GM23248 (cell line): ENCODE results near the gene OLIG2. TPM values are rescaled to one million over a fixed set of nuclear protein-coding genes. Genes with fewer than 3 reads are reported as not detected.

Source experiments
- DNase-seq: peaks from one replicate; pipeline ENCODE4 v3.0.0-alpha.2; 2015
- H2AFZ ChIP-seq: fragments of 200-600 bp; sonication (generic); 2 replicates; pipeline ENCODE4 v1.6.1; 2016; ENCODE audit warnings: antibody characterized with exemption
- H3F3A ChIP-seq: fragments of 200-600 bp; sonication (generic); 2 replicates; pipeline ENCODE4 v1.6.1; 2016; ENCODE audit warnings: mild to moderate bottlenecking, antibody characterized with exemption, mixed run types; ENCODE audit not compliant: insufficient read depth
- H3K27ac ChIP-seq: fragments of 200-600 bp; sonication (generic); 2 replicates; pipeline ENCODE4 v1.5.1; 2016; ENCODE audit warnings: mild to moderate bottlenecking
- H3K27me3 ChIP-seq: fragments of 200-600 bp; sonication (generic); replicated peaks from 2 replicates; pipeline ENCODE4 v1.6.1; 2016; ENCODE audit warnings: mild to moderate bottlenecking; ENCODE audit not compliant: insufficient read depth
- H3K36me3 ChIP-seq: fragments of 200-600 bp; sonication (generic); 2 replicates; pipeline ENCODE4 v1.6.1; 2016; ENCODE audit warnings: low read depth, mild to moderate bottlenecking
- H3K4me1 ChIP-seq: fragments of 200-600 bp; sonication (generic); 2 replicates; pipeline ENCODE4 v1.6.1; 2016; ENCODE audit warnings: mild to moderate bottlenecking; ENCODE audit not compliant: insufficient read depth
- H3K4me2 ChIP-seq: fragments of 200-600 bp; sonication (generic); one replicate; pipeline ENCODE4 v1.6.1; 2016; ENCODE audit warnings: mild to moderate bottlenecking; ENCODE audit not compliant: unreplicated experiment
- H3K4me3 ChIP-seq: fragments of 200-600 bp; sonication (generic); 2 replicates; pipeline ENCODE4 v1.5.1; 2016; ENCODE audit warnings: mild to moderate bottlenecking
- H3K79me2 ChIP-seq: fragments of 200-600 bp; sonication (generic); 2 replicates; pipeline ENCODE4 v1.6.1; 2016; ENCODE audit warnings: mild to moderate bottlenecking; ENCODE audit not compliant: insufficient read depth
- H3K9ac ChIP-seq: fragments of 200-600 bp; sonication (generic); 2 replicates; pipeline ENCODE4 v1.6.1; 2016; ENCODE audit warnings: mild to moderate bottlenecking
- H3K9me2 ChIP-seq: fragments of 200-600 bp; sonication (generic); 2 replicates; pipeline ENCODE4 v1.6.1; 2016; ENCODE audit warnings: mixed run types, mild to moderate bottlenecking, moderate library complexity; ENCODE audit not compliant: insufficient read depth
- H3K9me3 ChIP-seq: fragments of 200-600 bp; sonication (generic); one replicate; pipeline ENCODE4 v1.6.1; 2017; ENCODE audit warnings: low read depth
- H4K20me1 ChIP-seq: fragments of 200-600 bp; sonication (generic); 2 replicates; pipeline ENCODE4 v1.6.0; 2016; ENCODE audit not compliant: insufficient read depth
- EZH2 ChIP-seq: fragments of 200-600 bp; sonication (generic); IDR thresholded peaks from 2 replicates; pipeline ENCODE4 v1.6.1; 2018; ENCODE audit warnings: antibody characterized with exemption, mild to moderate bottlenecking; ENCODE audit not compliant: insufficient read depth, poor library complexity, severe bottlenecking
- EZH2phosphoT487 ChIP-seq: fragments of 200-600 bp; sonication (generic); IDR thresholded peaks from 2 replicates; pipeline ENCODE4 v1.6.1; 2018; ENCODE audit warnings: antibody characterized with exemption, moderate library complexity, mild to moderate bottlenecking, low read depth; ENCODE audit not compliant: insufficient read depth
- WGBS, 2 experiments: methylation state at CpG; one replicate each; pipeline ENCODE4 v1.1.6; 2015 to 2017; ENCODE audit warnings: low lambda C conversion rate in 2 of 2, low coverage in 1 of 2; ENCODE audit errors: missing lambda C conversion rate in 2 of 2; 5-methylcytosine and 5-hydroxymethylcytosine counted together
- in situ Hi-C: fragments of 300-500 bp; cut with MboI; formaldehyde crosslinking; loops from 2 replicates; pipeline ENCODE4 v1.15.0; 2020
- polyA plus RNA-seq: library from polyadenylated mRNA; unstranded; fragments of >200 nt; fragmentation: Nextera tagmentation; extraction: Ambion mirVana; gene quantifications from 2 replicates; pipeline ENCODE4 v1.2.1, GENCODE V29; 2016
- total RNA-seq: library from RNA; depleted of rRNA; stranded (reverse); fragments of >200 nt; shearing (Covaris generic); gene quantifications from 2 replicates; pipeline ENCODE4 v1.2.3, GENCODE V29; 2014

OLIG2 gene
- total and polyA plus RNA-seq, 2 experiments from 2014 or later: not detected

GRCh38 chr21:33028773-33029384 is 3.1 kb downstream of the OLIG2 start:
- no peaks in the 10 kb centered on the region for H3K4me1 ChIP-seq
- peak; percentile 48 for DNase-seq
- no peaks in the 10 kb centered on the region for H3K9me2 ChIP-seq
- H3K27ac ChIP-seq: no peak overlapping the region
- 1 to 3% methylated on average over 28 of the region's 28 CpGs for WGBS, 2 experiments
- in situ Hi-C loops: no loop called here
- peaks cover 96% of the 10 kb centered on the region for H3K27me3 ChIP-seq
- H3K79me2 ChIP-seq: no peaks in the 10 kb centered on the region
- TF ChIP-seq EZH2: peak; percentile 93
- TF ChIP-seq EZH2phosphoT487: peak; percentile 31
- no peaks in the 10 kb centered on the region for H3F3A ChIP-seq
- H2AFZ ChIP-seq: no peak overlapping the region
- no peak overlapping the region for H3K4me2 ChIP-seq
- no peaks in the 10 kb centered on the region for H4K20me1 ChIP-seq
- no peak overlapping the region for H3K4me3 ChIP-seq
- no peaks in the 10 kb centered on the region for H3K36me3 ChIP-seq
- no peak overlapping the region for H3K9ac ChIP-seq
- no peaks in the 10 kb centered on the region for H3K9me3 ChIP-seq

GRCh38 chr21:33029385-33029921 is 3.7 kb downstream of the OLIG2 start:
- Histone ChIP-seq H3K4me3 (no peak overlapping the region), H2AFZ (no peak overlapping the region), H3K4me1 (no peaks in the 10 kb centered on the region), H3K9me3 (no peaks in the 10 kb centered on the region), H3K4me2 (no peak overlapping the region), H4K20me1 (no peaks in the 10 kb centered on the region), H3K9me2 (no peaks in the 10 kb centered on the region), H3K27ac (no peak overlapping the region), H3K79me2 (no peaks in the 10 kb centered on the region), H3K27me3 (peaks cover 96% of the 10 kb centered on the region), H3F3A (no peaks in the 10 kb centered on the region), H3K36me3 (no peaks in the 10 kb centered on the region), H3K9ac (no peak overlapping the region)
- TF ChIP-seq EZH2phosphoT487: no peak
- peak; percentile 19 for TF ChIP-seq EZH2
- in situ Hi-C loops: no loop called here
- 11 to 12% methylated on average over 16 to 18 of the region's 19 CpGs for whole genome bisulfite sequencing, 2 experiments
- no peak for DNase-seq

- peaks cover 96% of the 10 kb centered on the region for H3K27me3 ChIP-seq
- H2AFZ ChIP-seq: no peak overlapping the region
- no peak overlapping the region for H3K4me3 ChIP-seq
- H3K79me2 ChIP-seq: no peaks in the 10 kb centered on the region
- no peak overlapping the region for H3K27ac ChIP-seq
- no peak overlapping the region for H3K4me2 ChIP-seq
- in situ Hi-C loops: no loop called here
- H3F3A ChIP-seq: no peaks in the 10 kb centered on the region
- TF ChIP-seq EZH2 (no peak), EZH2phosphoT487 (no peak)
- no peaks in the 10 kb centered on the region for H3K9me3 ChIP-seq
- WGBS, 2 experiments: 7 to 11% methylated on average over 10 of the region's 10 CpGs
- no peak for DNase-seq
- no peaks in the 10 kb centered on the region for H4K20me1 ChIP-seq
- H3K9ac ChIP-seq: no peak overlapping the region
- no peaks in the 10 kb centered on the region for H3K9me2 ChIP-seq
- no peaks in the 10 kb centered on the region for H3K36me3 ChIP-seq
- no peaks in the 10 kb centered on the region for H3K4me1 ChIP-seq
Observed at GRCh38 chr21:33029975-33030461, 4.3 kb downstream of the OLIG2 start.

GRCh38 chr21:33030633-33031032 is 4.9 kb downstream of the OLIG2 start:
- no peaks in the 10 kb centered on the region for H3K9me2 ChIP-seq
- no peaks in the 10 kb centered on the region for H3F3A ChIP-seq
- no peak overlapping the region for H2AFZ ChIP-seq
- no peaks in the 10 kb centered on the region for H3K4me1 ChIP-seq
- no peaks in the 10 kb centered on the region for H3K36me3 ChIP-seq
- WGBS, 2 experiments: 24 to 27% methylated on average over 6 of the region's 6 CpGs
- in situ Hi-C loops: no loop called here
- peaks cover 91% of the 10 kb centered on the region for H3K27me3 ChIP-seq
- no peak for DNase-seq
- H4K20me1 ChIP-seq: no peaks in the 10 kb centered on the region
- no peak overlapping the region for H3K9ac ChIP-seq
- TF ChIP-seq EZH2 (no peak), EZH2phosphoT487 (no peak)
- no peak overlapping the region for H3K4me2 ChIP-seq
- H3K9me3 ChIP-seq: no peaks in the 10 kb centered on the region
- no peak overlapping the region for H3K4me3 ChIP-seq
- H3K27ac ChIP-seq: no peak overlapping the region
- H3K79me2 ChIP-seq: no peaks in the 10 kb centered on the region
